IPS DF 19.7 (cell line): ENCODE measurements around the gene GPR87.

Experiments
- DNase-seq: peaks from one replicate; pipeline ENCODE4 v3.0.0-alpha.2; 2013; ENCODE audit warnings: low read depth, low spot score

GPR87 gene

DNA sequence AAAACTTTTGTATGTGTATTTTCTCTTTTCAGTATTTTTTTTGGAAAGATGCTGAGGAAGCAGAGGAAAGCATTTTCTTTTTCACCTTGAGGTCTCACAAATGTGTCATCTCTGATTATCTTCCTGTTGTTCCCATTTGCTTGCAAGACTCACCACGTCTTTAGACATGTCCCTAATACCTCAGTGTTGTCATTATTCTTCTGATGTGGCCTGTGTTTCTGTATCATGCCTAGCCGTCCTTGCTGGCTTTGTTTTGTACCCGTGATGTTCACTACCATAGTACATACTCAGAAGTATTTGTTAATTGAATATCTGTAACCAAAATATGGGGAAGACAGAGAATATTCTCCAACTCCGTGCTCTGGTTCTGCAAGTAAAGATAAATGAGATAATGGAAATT, 33.2 kb downstream of the GPR87 start:
- DNase-seq = no peak

DNA sequence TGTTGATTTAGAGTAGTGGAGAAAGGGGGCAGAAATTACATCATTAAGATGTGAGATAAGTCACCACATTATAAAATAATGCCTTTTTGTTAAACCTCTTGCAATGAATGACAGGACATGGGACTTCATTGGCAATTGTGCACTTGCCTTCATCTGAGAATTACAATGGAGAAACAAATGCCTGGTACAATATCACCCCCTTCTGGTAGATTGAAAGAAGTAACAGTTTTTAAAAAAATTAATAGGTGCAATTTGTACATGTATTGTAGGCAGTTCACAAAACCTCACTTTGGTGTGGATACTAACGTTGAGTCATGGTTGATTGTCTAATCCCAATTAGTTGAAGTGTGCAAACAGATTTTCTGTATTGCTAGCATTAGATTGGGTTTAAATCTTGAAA, 33.7 kb downstream of the GPR87 start:
- no peak for DNase-seq

DNA sequence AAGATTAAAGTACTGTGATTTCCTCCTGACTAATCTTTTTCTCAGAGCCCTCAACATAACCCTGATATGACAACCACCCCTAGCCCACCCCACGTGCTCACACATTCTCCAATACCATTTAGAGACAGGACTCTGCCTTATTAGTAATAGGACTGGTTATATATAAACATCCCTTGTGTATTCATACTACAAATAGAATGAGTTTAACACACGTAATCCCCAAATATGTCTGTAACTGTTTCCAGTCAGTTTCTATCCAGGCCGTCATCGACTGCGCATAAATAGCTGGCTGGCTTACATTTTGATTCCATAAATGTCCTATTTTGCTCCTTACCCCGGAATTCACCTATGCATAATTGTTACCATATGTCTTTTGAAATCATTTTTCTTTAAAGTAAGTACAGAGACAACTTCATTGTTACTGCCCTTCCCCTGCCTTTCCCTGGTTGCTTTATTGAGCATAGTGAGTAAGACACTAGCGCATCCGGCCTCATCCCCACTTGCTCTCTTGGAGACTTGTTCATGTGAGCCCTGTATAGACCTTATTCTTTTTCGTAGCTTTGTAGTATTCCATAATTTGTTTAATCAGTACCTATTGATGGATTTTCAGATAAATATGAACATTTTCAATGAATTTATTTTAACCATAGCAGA, 34.8 kb downstream of the GPR87 start:
- no peak for DNase-seq

DNA sequence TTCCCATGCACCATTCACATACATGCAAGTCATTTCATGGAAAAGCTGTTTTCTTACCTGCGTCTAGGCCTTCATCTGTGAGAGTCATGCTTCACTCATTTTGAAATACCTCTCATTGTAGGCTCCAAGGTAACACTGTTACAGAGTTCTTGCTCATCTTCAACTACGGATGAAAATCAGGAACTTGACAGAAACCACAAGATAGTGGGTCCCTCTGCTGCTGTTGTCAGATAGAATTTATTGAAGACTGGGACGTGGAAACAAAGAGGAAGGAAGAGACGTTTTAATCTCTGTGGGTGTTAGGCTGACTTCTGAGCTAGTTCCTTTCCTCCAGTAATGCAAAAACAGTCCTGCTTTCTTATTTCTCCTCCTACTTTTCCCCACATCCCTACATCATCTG, 38.4 kb downstream of the GPR87 start, which contains the start of gene P2RY14:
Gene P2RY14 (minus strand): TSS at position 313 of the 400 bp plus-strand sequence. CDS start 64,226 bp downstream, outside the sequence.
- DNase-seq = no peak

DNA sequence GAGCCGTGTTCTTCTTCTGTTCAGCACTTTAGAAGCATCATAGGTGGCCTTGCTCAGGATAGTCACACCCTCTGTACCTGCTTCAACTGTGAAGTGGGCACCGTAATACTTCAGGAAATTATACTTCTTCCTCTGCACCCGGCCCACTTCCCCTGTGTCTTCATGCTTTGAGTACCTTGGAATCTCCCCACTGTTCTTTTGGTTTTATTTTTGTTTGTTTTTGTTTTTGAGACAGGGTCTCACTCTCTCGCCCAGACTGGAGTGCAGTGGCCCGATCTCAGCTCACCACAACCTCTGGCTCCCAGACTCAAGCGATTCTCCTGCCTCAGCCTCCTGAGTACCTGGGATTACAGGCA, 40.0 kb downstream of the GPR87 start:
- DNase-seq = no peak

DNA sequence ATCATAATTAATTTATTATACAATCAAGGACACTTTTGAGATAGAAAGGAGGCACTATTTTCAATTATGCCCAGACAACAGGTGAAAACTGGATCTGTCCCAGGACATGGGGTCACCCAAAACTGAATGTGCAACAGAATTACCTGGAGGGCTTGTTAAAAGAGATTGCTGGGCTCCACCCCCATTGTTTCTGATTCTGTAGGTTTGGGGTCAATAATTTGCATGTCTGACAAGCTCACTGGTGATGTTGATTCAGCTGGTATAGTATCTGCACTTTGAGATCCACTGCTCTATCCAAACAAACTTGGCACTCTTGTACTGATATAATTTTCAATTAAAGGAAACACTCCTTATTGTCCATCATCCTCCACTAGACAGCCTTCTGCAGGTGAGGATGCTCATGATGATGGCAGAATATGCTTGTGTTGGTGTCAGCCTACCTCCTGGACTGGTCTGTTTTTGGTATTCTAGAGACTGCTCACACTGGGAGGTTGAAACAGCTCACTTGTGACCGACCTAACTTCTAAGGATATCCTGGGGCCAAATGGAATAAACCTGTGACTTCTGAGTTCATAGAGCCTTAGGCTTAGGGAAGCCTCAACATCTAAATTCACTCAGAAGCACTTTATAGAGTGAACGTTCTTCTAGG, 40.5 kb downstream of the GPR87 start:
- no peak for DNase-seq

DNA sequence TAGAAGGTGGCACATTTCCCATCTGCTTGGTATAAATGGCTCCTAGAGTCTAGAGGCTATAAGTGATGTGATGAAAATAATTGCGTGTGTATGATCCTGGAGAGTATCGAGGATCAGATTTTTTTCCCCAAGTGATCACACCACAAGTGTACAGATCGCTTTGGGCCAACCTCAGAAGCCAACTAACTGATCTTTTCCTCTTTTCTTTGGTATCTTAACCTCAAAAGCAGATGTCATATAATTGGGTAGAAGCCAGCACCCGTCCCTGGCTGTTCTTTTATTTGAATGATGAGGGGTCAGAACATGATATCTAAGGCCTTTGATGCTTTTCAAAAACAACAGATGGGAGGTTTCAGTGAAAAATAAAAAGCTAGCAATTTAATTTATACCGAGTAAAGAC, 41.5 kb downstream of the GPR87 start:
- no peak for DNase-seq

DNA sequence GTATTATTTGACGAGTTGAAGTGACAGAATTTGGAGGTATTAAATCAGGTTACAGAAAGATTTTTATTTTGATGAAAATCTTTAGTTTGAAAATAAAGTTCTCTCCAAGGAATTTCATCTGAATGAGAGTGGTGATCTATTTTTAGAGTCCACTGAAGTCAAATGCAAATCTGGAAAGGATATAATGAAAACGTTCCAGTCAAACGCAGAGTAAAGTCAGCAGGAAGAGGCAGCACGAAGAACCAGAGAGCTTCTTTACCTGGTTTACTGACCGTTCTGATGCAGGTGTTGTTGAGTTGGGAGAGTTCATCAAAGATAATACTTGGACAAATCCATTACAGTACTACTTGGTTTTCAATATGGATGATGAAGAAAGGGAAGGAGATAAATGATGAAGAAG, 47.0 kb downstream of the GPR87 start:
- DNase-seq = no peak

DNA sequence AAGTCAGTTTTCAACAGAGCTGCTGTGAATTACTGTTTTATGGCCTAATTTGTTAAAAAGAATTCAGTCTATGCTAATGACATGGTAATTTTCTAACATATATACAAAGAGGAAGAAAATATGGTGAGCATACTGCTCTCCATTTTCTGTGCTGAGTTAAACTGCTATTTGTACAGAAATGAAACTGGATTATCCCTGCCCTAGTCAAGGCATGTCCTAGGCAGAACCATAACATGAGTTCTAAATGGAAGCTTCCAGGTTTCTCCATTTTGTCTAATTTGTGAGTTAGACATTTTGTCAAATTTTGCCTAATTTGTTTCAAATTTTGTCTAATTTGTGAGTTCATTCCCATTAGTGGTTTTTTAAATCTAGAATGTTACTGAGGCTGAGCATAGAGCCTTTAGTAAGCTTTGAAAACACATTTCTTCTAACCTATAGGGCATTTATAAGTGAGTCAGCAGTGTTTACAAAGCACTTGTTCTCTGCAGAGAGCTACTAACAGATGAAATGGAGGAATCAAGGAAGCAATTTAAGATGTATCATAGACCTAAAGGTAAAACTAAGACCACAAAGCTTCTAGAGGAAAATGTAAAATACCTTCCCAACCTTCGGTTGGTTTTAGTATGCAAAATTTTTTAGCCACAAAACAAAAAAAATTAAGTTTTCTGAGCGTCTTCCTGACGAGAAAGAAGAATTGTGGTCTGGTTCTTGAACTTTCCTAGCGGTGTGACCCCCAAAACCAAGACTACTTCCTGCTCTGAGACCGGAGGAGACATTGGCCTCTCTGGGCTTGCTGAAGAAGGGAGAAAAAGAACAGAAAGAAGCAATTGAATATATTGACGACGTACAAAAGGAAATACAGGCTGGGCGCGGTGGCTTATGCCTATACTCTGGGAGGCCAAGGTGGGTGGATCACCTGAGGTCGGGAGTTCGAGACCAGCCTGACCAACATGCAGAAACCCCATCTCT, 48.1 kb downstream of the GPR87 start:
- DNase-seq = no peak

DNA sequence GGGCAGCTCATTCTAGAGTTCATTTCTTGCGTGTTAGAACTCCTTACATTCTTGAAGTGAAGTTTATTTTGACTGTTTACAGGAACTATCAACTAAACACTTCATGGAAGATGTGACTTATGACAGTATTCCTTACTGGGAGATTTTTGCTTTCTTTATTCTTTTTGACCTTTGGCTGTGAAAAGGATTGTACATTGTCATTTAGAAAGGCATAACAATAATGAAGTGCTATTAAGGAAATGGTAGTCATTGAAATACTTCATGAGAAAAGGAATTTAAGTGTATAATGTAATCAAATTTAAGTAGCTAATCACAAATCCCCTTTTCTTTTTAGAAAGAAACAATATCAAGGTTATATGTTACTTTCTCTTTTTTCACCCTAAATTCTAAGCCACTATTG, 49.6 kb downstream of the GPR87 start:
- DNase-seq = no peak

DNA sequence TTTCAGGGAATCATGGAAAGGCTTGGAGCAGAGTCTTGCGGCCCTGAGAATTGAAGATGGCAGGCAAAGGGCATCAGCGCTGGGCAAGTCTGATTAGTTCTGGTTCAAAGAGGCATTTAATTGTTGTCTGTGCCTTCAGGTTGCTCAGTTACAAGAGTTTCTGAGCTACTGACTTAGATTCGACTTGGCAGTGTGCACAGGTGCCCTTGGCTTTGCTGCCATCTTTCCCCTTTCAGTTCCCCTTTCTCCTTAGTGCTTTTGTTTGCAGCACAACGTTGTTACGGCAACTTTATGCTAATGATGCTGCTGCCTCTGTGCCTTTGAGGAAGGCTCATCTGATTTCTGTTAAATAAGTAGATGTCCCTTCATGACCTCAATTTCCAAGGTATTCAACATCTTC, 50.8 kb downstream of the GPR87 start:
- peak; percentile 59 for DNase-seq

DNA sequence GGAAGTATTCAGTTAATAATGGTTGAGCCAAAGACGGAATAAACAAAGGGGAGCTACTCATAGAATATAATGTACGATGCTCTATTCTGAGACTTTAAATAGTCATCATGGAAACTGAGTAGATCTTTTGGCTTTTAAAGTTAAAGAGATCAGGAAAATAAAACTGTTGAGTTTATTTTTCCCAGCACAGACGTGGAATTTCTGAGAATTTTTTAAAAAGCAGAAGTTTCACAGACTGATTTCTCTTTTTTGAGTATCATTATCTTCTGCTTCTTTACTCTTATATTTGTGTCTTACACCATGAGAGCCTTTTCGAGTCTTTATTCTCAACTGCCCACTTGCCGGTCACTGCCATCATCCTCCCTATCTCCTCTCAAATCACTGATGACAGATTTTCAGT, 51.5 kb downstream of the GPR87 start:
- no peak for DNase-seq

DNA sequence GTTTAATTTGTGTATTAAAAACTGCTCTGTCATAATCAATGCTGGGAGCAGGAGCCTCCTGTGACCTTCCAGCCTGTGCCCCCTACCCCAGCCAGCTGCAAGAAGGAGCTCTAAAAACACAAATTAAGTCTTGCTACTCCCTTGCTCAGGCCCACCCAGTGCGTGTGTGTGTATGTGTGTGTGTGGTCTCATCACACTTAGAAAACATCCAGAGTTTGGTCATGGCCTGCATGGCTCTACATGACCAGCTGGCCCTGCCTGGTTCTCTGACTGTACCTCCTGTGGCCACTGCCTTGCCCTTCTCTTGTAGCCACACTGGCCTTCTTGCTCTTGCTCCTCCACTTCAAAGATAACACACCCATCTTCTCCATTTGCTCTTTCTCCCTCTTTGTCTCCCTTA, 52.0 kb downstream of the GPR87 start:
- no peak for DNase-seq

DNA sequence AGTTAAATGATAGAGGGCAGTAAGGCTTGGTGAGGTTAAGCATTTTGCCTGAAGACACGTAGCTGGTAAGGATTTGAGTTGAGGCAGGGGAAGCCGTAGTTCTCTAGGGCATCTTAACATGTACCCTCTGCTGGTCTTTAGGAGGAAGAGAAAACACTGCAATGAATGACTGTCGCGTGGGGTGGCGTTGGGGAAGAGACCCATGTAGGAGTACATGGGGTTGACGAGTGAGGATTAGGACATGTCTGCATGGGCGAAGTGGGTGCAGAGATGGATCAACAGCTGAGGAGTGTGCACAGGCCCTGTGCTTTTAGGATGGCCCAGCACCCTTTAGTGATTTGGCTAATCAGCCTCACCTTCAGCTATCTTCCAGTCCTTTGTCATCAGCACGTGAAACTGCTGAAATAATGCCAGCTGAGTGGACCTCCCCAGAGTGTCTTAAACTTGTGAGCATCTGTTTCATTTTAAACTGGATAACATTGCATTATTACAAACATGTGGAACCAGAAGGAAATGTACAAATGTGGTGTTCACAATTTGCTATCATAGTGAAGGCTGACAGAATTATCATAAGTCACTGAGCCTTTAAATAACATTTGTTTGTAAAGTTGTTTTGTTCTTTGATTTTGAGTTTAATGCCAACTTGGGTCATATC, 53.6 kb downstream of the GPR87 start:
- DNase-seq = no peak

DNA sequence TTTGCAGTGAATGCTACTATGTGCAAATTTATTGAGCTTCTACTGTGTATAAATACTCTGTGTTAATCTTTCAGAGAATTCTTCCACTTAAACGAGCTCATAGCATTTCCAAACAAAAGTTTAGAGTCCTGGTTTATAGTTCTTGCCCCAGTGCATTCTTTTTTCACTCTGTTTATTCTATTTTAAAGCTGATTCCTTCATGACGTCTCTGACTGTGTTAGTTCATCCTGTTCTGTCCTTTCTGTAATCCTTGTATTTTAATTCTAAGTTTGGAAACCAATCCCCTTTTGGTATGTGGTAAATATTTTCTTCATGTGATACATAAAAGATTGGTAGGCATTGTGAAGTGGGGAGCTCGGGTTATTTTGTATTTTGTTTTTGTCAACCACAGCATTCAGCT, 57.0 kb downstream of the GPR87 start:
- no peak for DNase-seq

DNA sequence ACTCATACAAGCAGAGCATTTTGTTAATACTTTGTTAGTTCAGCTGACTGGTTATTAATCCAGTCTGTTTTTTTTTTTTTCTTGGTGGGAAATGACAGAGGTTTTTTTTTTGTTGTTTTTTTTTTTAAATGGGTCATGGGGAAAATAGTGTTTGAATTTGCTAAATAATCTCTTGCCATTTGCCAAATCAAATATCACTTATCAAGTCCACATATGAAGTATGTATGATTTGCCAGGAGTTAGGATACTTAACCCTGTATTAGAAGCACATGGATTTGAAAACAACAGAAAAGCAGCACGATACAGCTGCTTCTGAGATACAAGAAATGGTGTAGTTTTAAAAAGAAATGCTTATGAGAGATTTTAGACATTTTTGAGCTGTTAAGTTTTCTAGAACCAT, 59.9 kb downstream of the GPR87 start:
- no peak for DNase-seq

DNA sequence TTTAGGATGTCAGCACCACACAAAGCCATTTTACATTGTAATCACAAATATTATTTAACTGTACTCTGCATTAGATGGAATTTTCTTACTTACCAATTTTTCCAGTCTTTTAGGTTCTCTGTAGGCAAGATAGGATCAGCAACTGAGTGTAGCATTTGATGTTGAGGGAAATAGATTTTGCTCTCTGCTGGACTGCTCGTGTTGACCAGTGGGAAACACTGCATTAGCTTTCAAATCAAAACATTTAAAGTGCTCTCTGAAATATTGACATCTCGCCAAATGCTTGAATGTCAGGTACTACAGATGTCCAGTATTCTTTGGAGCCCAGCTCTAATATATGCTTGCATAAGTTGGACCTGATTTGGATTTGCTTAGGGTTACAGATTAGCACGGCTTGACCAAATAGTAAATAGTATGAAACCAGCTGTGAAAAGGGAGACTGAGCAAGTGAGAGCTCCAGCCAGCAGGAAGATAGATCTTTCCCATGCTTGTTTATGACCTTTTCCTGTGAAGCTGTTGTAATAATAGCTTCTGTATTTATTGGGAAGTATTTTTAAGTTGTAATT, 67.8 kb downstream of the GPR87 start:
- no peak for DNase-seq
